Fibroblast of skin of back (primary cell): ENCODE data around the gene CTCF.
A peak's percentile ranks its signal among the peaks of the same experiment; 100 is the strongest.

Experiments
- DNase-seq: peaks from one replicate; pipeline ENCODE4 v3.0.0-alpha.2; 2013

The CTCF gene

GRCh38 chr16:67653128-67653788 is 90.9 kb downstream of the CTCF start:
- peak; percentile 20 for DNase-seq

- DNase-seq, result no peak
These were observed 91.6 kb downstream of the CTCF start for GRCh38 chr16:67653789-67654402.

- no peak for DNase-seq
These were observed 92.1 kb downstream of the CTCF start for GRCh38 chr16:67654403-67654911.

GRCh38 chr16:67655363-67655762 is 93.0 kb downstream of the CTCF start:
- no peak for DNase-seq

GRCh38 chr16:67656344-67657016 is 94.2 kb downstream of the CTCF start:
- DNase-seq, result no peak

GRCh38 chr16:67657017-67657608 is 94.8 kb downstream of the CTCF start:
- DNase-seq, result no peak

GRCh38 chr16:67657751-67658518 is 95.6 kb downstream of the CTCF start:
- no peak for DNase-seq

GRCh38 chr16:67658849-67659674 is 96.7 kb downstream of the CTCF start:
- DNase-seq, result no peak

- peak; percentile 89 for DNase-seq
These were observed 97.6 kb downstream of the CTCF start, which contains the start of gene ACD for GRCh38 chr16:67659675-67660563. Gene ACD, minus strand, starts transcription at chr16:67660260. Its CDS starts 40 bp downstream, at chr16:67660220.

- peak; percentile 97 for DNase-seq
These were observed 98.3 kb downstream of the CTCF start, which contains the start of gene PARD6A for GRCh38 chr16:67660564-67661028. Gene PARD6A, plus strand, starts transcription at chr16:67660960. Its CDS starts 79 bp downstream, at chr16:67661039.

GRCh38 chr16:67661101-67661761 is 98.9 kb downstream of the CTCF start:
- DNase-seq, result peak; percentile 44

- no peak for DNase-seq
These were observed 99.7 kb downstream of the CTCF start for GRCh38 chr16:67661886-67662652.

GRCh38 chr16:67662653-67663010 is 100.3 kb downstream of the CTCF start:
- DNase-seq, result no peak

- no peak for DNase-seq
These were observed 101.0 kb downstream of the CTCF start for GRCh38 chr16:67663151-67663876.

- DNase-seq, result no peak
These were observed 101.5 kb downstream of the CTCF start for GRCh38 chr16:67663877-67664222.

GRCh38 chr16:67664258-67664657 is 101.9 kb downstream of the CTCF start:
- no peak for DNase-seq

GRCh38 chr16:67664871-67665270 is 102.5 kb downstream of the CTCF start:
- no peak for DNase-seq

GRCh38 chr16:67665598-67665997 is 103.3 kb downstream of the CTCF start:
- DNase-seq, result no peak
